ENCODE data around the gene SPEM1. TPM values are rescaled to one million over a fixed set of nuclear protein-coding genes. Genes with fewer than 3 reads are reported as not detected.
"Not testable (repeated sequence)": the region's sequence is repeated elsewhere in the genome, so short reads cannot be mapped to it uniquely, and the experiment has no call there.

The SPEM1 gene
- total RNA-seq, 1 experiment from 2014 or later, result not detected

DNA sequence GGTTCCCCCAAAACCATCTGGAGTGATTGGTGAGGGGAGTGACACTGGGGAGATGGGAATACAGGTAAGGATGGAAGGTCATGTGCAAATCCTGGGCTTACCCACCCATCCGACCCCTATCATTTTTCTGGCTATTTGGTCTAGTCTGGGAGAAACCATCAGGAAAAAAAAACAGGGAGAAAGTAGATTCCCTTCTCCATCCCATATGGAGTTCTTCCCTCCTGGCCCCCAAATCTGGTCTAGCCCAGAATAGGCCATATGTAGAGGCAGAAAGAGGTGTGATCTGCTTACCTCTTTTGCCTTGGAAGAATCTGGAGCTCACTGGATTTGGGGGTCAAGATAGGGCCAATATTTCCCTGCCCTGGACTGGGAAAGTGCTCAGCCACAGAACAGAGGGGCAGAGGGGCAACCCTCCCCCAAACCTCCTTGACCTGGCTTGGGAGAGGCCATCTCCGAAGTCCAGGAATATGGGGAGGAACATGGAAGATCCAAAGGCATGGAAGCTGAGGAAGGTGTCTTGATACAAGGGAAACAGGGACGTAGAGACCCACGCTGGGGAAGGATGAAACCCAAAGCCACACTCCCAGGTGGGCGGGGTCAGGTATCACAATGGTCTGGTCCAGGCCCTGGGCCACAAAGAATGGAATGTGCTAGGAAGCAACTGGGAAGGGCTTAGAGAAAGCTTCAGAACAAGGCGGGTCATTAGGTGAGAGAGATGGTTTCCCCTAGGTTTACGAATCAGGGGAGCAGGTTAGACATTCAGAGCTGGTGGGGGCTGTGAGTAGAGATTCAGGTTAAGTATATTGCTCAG is 40.9 kb downstream of the SPEM1 start:
- DNase-seq (ENCODE audit: low read depth), result no peak
- in situ Hi-C loops (cut with HindIII; ENCODE audit: low pct_unique_long_range_greater_than_20kb, low sequenced_read_pairs), result no loop called here

- DNase-seq (ENCODE audit: low read depth), result no peak
- in situ Hi-C loops (cut with HindIII; ENCODE audit: low pct_unique_long_range_greater_than_20kb, low sequenced_read_pairs), result no loop called here
These were observed 42.6 kb downstream of the SPEM1 start for GRCh38 chr17:7462474-7463371.

GRCh38 chr17:7463372-7463846 is 43.3 kb downstream of the SPEM1 start:
- in situ Hi-C loops (cut with HindIII; ENCODE audit: low pct_unique_long_range_greater_than_20kb, low sequenced_read_pairs), result no loop called here
- DNase-seq (ENCODE audit: low read depth), result no peak

DNA sequence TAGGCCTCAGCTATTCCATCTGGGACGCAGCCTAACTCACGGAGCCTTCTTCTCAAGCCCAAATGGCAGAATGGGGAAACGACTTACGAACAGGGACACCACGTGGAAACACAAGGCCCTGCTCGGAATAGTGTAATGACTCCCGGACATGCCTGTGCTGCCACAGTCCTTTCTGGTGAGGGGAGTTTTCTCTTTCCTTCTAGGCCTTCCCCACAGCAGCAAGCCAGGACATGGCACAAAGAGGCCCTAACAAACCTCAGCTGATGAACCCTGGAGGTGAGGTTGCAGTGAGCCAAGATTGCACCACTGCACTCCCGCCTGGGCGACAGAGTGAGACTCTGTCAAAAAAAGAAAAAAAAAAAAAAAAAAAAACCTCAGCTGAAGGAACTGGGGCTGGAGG is 44.0 kb downstream of the SPEM1 start:
- no peak for DNase-seq (ENCODE audit: low read depth)
- in situ Hi-C loops (cut with HindIII; ENCODE audit: low pct_unique_long_range_greater_than_20kb, low sequenced_read_pairs), result no loop called here

- DNase-seq (ENCODE audit: low read depth), result no peak
- in situ Hi-C loops (cut with HindIII; ENCODE audit: low pct_unique_long_range_greater_than_20kb, low sequenced_read_pairs), result no loop called here
These were observed 45.6 kb downstream of the SPEM1 start for GRCh38 chr17:7465597-7466275.

GRCh38 chr17:7466318-7466638 is 46.2 kb downstream of the SPEM1 start:
- in situ Hi-C loops (cut with HindIII; ENCODE audit: low pct_unique_long_range_greater_than_20kb, low sequenced_read_pairs), result no loop called here
- no peak for DNase-seq (ENCODE audit: low read depth)

DNA sequence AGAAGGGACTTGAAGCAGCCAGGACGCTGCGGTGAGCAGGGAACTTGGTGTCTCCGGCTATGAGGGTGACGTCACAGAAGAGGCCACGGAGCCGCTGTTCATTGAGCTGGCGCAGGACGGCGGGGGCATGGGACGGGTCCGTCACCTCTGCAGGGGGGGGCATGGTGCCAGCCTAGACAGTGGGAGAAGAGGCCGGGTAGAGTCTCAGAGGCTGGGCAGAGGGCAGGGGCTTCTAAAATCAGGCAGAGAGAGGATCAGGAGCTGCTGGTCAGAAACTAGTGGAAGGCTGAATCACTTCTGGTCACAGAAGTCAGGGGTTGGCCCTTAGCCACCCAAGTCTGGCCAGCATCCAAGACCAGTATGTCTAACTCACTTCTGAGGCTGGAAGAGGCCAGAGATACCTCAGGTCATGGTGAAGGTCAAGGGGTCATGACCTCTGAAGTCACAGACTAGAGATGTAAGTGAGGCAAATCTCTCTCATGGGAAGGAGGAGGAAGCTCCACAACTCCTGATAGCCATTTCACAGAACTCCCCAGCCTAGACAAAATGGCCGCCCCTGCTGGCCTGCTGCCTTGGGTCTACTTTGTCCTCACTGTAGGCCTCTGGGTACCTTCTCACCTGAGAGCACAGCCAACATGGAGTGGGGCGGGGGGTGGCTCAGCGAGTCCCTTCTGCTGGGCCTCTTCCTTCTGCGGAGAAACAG is 46.7 kb downstream of the SPEM1 start:
- in situ Hi-C loops (cut with HindIII; ENCODE audit: low pct_unique_long_range_greater_than_20kb, low sequenced_read_pairs), result no loop called here
- DNase-seq (ENCODE audit: low read depth), result no peak

DNA sequence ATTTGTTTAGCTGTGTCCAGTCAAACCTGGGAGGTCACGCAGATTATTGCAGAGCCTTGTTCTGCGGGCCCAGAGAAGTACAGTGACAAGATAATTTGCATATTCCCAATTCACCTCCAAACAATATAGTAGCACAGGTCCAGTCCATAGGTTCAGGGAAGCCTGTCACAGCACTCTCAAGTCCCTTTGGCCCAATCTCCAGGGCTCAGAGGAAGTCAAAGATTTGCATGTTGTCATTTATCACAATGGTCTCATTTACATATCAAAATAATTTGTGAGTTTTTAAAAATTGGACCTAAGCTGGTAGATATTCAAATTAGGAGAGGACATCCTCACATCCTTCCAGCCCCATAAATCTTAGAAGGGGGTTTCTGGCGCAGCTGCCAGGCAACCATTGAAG is 47.4 kb downstream of the SPEM1 start:
- no peak for DNase-seq (ENCODE audit: low read depth)
- in situ Hi-C loops (cut with HindIII; ENCODE audit: low pct_unique_long_range_greater_than_20kb, low sequenced_read_pairs), result no loop called here

GRCh38 chr17:7468290-7468689 is 48.2 kb downstream of the SPEM1 start:
- in situ Hi-C loops (cut with HindIII; ENCODE audit: low pct_unique_long_range_greater_than_20kb, low sequenced_read_pairs), result no loop called here
- no peak for DNase-seq (ENCODE audit: low read depth)

DNA sequence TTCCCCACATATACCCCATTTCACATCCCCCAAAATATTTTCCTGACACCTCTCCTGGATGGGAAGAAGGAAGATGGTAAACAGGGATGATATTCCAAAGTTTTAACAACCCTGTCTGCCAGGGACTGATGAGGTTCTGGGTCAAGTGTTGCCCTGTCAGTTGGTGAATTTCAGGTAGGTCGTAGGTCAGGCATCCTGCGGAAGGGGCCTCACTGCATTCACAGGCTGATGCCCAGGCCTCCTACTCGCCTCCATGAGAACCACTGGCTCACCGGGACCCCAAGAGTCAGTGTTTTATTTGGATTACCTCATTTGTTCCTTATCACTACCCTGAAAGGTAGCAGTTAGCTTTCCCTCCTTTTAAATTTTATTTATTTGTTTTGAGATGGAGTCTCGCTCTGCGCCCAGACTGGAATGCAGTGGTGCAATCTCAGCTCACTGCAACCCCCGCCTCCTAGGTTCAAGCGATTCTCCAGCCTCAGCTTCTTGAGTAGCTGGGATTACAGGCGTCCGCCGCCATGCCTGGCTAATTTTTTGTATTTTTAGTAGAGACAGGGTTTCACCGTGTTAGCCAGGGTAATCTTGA is 48.8 kb downstream of the SPEM1 start:
- DNase-seq (ENCODE audit: low read depth), result no peak
- in situ Hi-C loops (cut with HindIII; ENCODE audit: low pct_unique_long_range_greater_than_20kb, low sequenced_read_pairs), result no loop called here

- in situ Hi-C loops (cut with HindIII; ENCODE audit: low pct_unique_long_range_greater_than_20kb, low sequenced_read_pairs); DNase-seq (ENCODE audit: low read depth): not testable (repeated sequence)
These were observed 49.7 kb downstream of the SPEM1 start for GRCh38 chr17:7469843-7470242.

DNA sequence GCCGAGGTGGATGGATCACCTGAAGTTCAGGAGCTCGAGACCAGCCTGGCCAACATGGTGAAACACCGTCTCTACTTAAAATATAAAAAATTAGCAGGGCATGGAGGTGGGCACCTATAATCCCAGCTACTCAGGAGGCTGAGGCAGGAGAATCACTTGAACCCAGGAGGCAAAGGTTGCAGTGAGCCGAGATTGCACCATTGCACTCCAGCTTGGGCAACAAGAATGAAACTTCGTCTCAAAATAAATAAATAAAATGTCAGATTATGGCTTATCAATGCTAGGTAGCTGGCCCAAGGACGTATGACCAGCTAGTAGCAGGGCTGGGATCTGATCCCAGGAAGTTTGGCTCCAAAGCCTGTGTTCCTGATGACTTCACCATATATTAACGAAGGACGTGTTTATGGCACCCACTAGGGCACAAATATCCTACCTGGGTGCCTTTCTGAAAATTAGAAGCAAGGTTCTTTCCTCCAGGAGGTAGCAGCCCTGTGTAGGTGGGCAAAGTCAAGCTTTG is 50.4 kb downstream of the SPEM1 start:
- DNase-seq (ENCODE audit: low read depth); in situ Hi-C loops (cut with HindIII; ENCODE audit: low pct_unique_long_range_greater_than_20kb, low sequenced_read_pairs): not testable (repeated sequence)

Other genes with a start within 250 kb of the SPEM1 start
- not detected in 2 replicates for gene ASGR1, start 241.0 kb upstream of the SPEM1 start, total RNA-seq (2014; rRNA removed; shearing (Covaris generic); ENCODE audit: low replicate concordance)
- 2.8 and 4.8 TPM in 2 replicates for gene DLG4, start 200.5 kb upstream of the SPEM1 start, total RNA-seq (2014; rRNA removed; shearing (Covaris generic); ENCODE audit: low replicate concordance)
- gene ACADVL, start 200.4 kb upstream of the SPEM1 start, total RNA-seq (2014; rRNA removed; shearing (Covaris generic); ENCODE audit: low replicate concordance), result 301 and 338 TPM in 2 replicates
- 33.3 and 64.4 TPM in 2 replicates for gene DVL2, start 185.8 kb upstream of the SPEM1 start, total RNA-seq (2014; rRNA removed; shearing (Covaris generic); ENCODE audit: low replicate concordance)
- gene PHF23, start 180.9 kb upstream of the SPEM1 start, total RNA-seq (2014; rRNA removed; shearing (Covaris generic); ENCODE audit: low replicate concordance), result 28.0 and 39.4 TPM in 2 replicates
- gene GABARAP, start 177.9 kb upstream of the SPEM1 start, total RNA-seq (2014; rRNA removed; shearing (Covaris generic); ENCODE audit: low replicate concordance), result 211 and 296 TPM in 2 replicates
- gene CTDNEP1, start 168.6 kb upstream of the SPEM1 start, total RNA-seq (2014; rRNA removed; shearing (Covaris generic); ENCODE audit: low replicate concordance), result 9.6 and 19.0 TPM in 2 replicates
- 25.5 and 32.4 TPM in 2 replicates for gene ELP5, start 168.1 kb upstream of the SPEM1 start, total RNA-seq (2014; rRNA removed; shearing (Covaris generic); ENCODE audit: low replicate concordance)
- not detected in 2 replicates for gene CLDN7, start 157.8 kb upstream of the SPEM1 start, total RNA-seq (2014; rRNA removed; shearing (Covaris generic); ENCODE audit: low replicate concordance)
- gene SLC2A4, start 138.6 kb upstream of the SPEM1 start, total RNA-seq (2014; rRNA removed; shearing (Covaris generic); ENCODE audit: low replicate concordance), result not detected in 2 replicates
- gene YBX2, start 125.7 kb upstream of the SPEM1 start, total RNA-seq (2014; rRNA removed; shearing (Covaris generic); ENCODE audit: low replicate concordance), result 1.8 and 8.5 TPM in 2 replicates
- gene EIF5A, start 112.7 kb upstream of the SPEM1 start, total RNA-seq (2014; rRNA removed; shearing (Covaris generic); ENCODE audit: low replicate concordance), result 483 and 624 TPM in 2 replicates
- 51.1 and 56.4 TPM in 2 replicates for gene GPS2, start 105.0 kb upstream of the SPEM1 start, total RNA-seq (2014; rRNA removed; shearing (Covaris generic); ENCODE audit: low replicate concordance)
- gene NEURL4, start 91.0 kb upstream of the SPEM1 start, total RNA-seq (2014; rRNA removed; shearing (Covaris generic); ENCODE audit: low replicate concordance), result 15.0 and 17.9 TPM in 2 replicates
- gene ACAP1, start 83.8 kb upstream of the SPEM1 start, total RNA-seq (2014; rRNA removed; shearing (Covaris generic); ENCODE audit: low replicate concordance), result 2.3 and 26.4 TPM in 2 replicates
- gene KCTD11, start 68.2 kb upstream of the SPEM1 start, total RNA-seq (2014; rRNA removed; shearing (Covaris generic); ENCODE audit: low replicate concordance), result 17.2 and 23.2 TPM in 2 replicates
- gene TMEM95, start 65.2 kb upstream of the SPEM1 start, total RNA-seq (2014; rRNA removed; shearing (Covaris generic); ENCODE audit: low replicate concordance), result not detected in 2 replicates
- 1.8 and 2.9 TPM in 2 replicates for gene TNK1, start 39.2 kb upstream of the SPEM1 start, total RNA-seq (2014; rRNA removed; shearing (Covaris generic); ENCODE audit: low replicate concordance)
- 5.6 and 14.4 TPM in 2 replicates for gene PLSCR3, start 25.8 kb upstream of the SPEM1 start, total RNA-seq (2014; rRNA removed; shearing (Covaris generic); ENCODE audit: low replicate concordance)
- gene TMEM256, start 16.2 kb upstream of the SPEM1 start, total RNA-seq (2014; rRNA removed; shearing (Covaris generic); ENCODE audit: low replicate concordance), result 132 and 200 TPM in 2 replicates
- gene NLGN2, start 12.5 kb upstream of the SPEM1 start, total RNA-seq (2014; rRNA removed; shearing (Covaris generic); ENCODE audit: low replicate concordance), result 1.1 TPM in 1 of 2 replicates, not detected in the other
- gene SPEM2, start 5.3 kb downstream of the SPEM1 start, total RNA-seq (2014; rRNA removed; shearing (Covaris generic); ENCODE audit: low replicate concordance), result not detected in 2 replicates
- gene SPEM3, start 8.5 kb downstream of the SPEM1 start, total RNA-seq (2014; rRNA removed; shearing (Covaris generic); ENCODE audit: low replicate concordance), result not detected in 2 replicates
- 2.9 and 6.7 TPM in 2 replicates for gene TMEM102, start 15.1 kb downstream of the SPEM1 start, total RNA-seq (2014; rRNA removed; shearing (Covaris generic); ENCODE audit: low replicate concordance)
- 0.06 and 0.98 TPM in 2 replicates for gene FGF11, start 19.2 kb downstream of the SPEM1 start, total RNA-seq (2014; rRNA removed; shearing (Covaris generic); ENCODE audit: low replicate concordance)
- 4.0 and 11.0 TPM in 2 replicates for gene CHRNB1, start 24.7 kb downstream of the SPEM1 start, total RNA-seq (2014; rRNA removed; shearing (Covaris generic); ENCODE audit: low replicate concordance)
- gene ZBTB4, start 59.3 kb downstream of the SPEM1 start, total RNA-seq (2014; rRNA removed; shearing (Covaris generic); ENCODE audit: low replicate concordance), result 4.6 and 5.8 TPM in 2 replicates
- gene SLC35G6, start 61.1 kb downstream of the SPEM1 start, total RNA-seq (2014; rRNA removed; shearing (Covaris generic); ENCODE audit: low replicate concordance), result not detected in 2 replicates
- 10.9 and 11.8 TPM in 2 replicates for gene POLR2A, start 64.0 kb downstream of the SPEM1 start, total RNA-seq (2014; rRNA removed; shearing (Covaris generic); ENCODE audit: low replicate concordance)
- gene TNFSF12, start 128.7 kb downstream of the SPEM1 start, total RNA-seq (2014; rRNA removed; shearing (Covaris generic); ENCODE audit: low replicate concordance), result 0.24 TPM in 1 of 2 replicates, not detected in the other
- 5.1 and 6.2 TPM in 2 replicates for gene TNFSF13, start 138.4 kb downstream of the SPEM1 start, total RNA-seq (2014; rRNA removed; shearing (Covaris generic); ENCODE audit: low replicate concordance)
- 105 and 115 TPM in 2 replicates for gene SENP3, start 141.6 kb downstream of the SPEM1 start, total RNA-seq (2014; rRNA removed; shearing (Covaris generic); ENCODE audit: low replicate concordance)
- gene CD68, start 159.3 kb downstream of the SPEM1 start, total RNA-seq (2014; rRNA removed; shearing (Covaris generic); ENCODE audit: low replicate concordance), result 57.9 and 93.2 TPM in 2 replicates
- 96.4 and 130 TPM in 2 replicates for gene MPDU1, start 163.5 kb downstream of the SPEM1 start, total RNA-seq (2014; rRNA removed; shearing (Covaris generic); ENCODE audit: low replicate concordance)
- not detected in 2 replicates for gene SOX15, start 169.8 kb downstream of the SPEM1 start, total RNA-seq (2014; rRNA removed; shearing (Covaris generic); ENCODE audit: low replicate concordance)
- gene FXR2, start 194.6 kb downstream of the SPEM1 start, total RNA-seq (2014; rRNA removed; shearing (Covaris generic); ENCODE audit: low replicate concordance), result 45.5 and 48.8 TPM in 2 replicates
- gene SAT2, start 207.5 kb downstream of the SPEM1 start, total RNA-seq (2014; rRNA removed; shearing (Covaris generic); ENCODE audit: low replicate concordance), result 49.8 and 51.8 TPM in 2 replicates
- 0.20 TPM in 1 of 2 replicates, not detected in the other for gene SHBG, start 209.8 kb downstream of the SPEM1 start, total RNA-seq (2014; rRNA removed; shearing (Covaris generic); ENCODE audit: low replicate concordance)
- not detected in 2 replicates for gene ATP1B2, start 230.6 kb downstream of the SPEM1 start, total RNA-seq (2014; rRNA removed; shearing (Covaris generic); ENCODE audit: low replicate concordance)